Measurements from ENCODE around the gene GALC. TPM values are rescaled to one million over a fixed set of nuclear protein-coding genes. Genes with fewer than 3 reads are reported as not detected.

The GALC gene
- total and polyA plus RNA-seq, 9 of the 15 experiments (the other 6 are each of a cell fraction or from before 2014, with no cell fraction given) = 1.6 to 15.0 (median 7.3) TPM

DNA sequence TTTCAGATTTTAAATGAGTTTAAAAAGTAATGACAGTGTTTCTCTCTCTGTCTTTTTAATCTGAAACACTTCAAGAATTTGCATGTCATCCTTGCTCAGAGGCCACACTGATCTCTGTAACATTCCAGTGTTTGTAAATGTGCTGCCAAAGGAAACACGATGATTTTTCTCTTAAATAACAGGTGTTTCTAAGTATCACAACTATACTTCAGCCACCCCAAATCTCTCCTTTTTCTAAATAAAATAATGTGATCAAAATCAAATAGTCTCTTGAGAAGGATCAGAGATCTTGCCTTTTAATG lies 3.3 kb upstream of the GALC start:
- no peaks in the 10 kb centered on the region for H3K27me3 ChIP-seq (ENCODE audit: control insufficient read depth in 2 of 2, insufficient read depth in 2 of 2, low read length in 2 of 2)
- H3K4me2 ChIP-seq (ENCODE audit: insufficient read depth, low read length) = peak overlapping the region; percentile 43
- H3K4me1 ChIP-seq (replicated peaks in 1 of 2; ENCODE audit: control insufficient read depth in 2 of 2, insufficient read depth in 2 of 2, low read length in 2 of 2) = peaks cover 15 to 39% of the 10 kb centered on the region in 2 experiments
- FAIRE-seq = no peak
- peak overlapping the region; percentile 87 for H2AFZ ChIP-seq (ENCODE audit: low read depth, low read length)
- H3K9me3 ChIP-seq (replicated peaks; ENCODE audit: control insufficient read depth, insufficient read depth, low read depth, low read length) = no peaks in the 10 kb centered on the region
- no peaks in the 10 kb centered on the region for H3K36me3 ChIP-seq (ENCODE audit: control insufficient read depth, insufficient read depth, low read length)
- WGBS (ENCODE audit: insufficient coverage, low coverage, missing lambda C conversion rate) = 0% methylated on average over 1 of the region's 1 CpG
- no peak overlapping the region for H3K4me3 ChIP-seq
- intact Hi-C loops (cut with micrococcal nuclease) = no loop called here
- no peak for ATAC-seq
- no TSS peak for BruUV-seq (replicated peaks)
- DNase-seq (ENCODE audit: extremely low read depth in 1 of 4, low spot score in 3 of 4) = no peak
- ChIA-PET POLR2A (no interaction called here), CTCF (ENCODE audit: low intra/inter-chr PET ratio) (no interaction called here)
- no peaks in the 10 kb centered on the region; the same call in 2 of the 3 replicates for H3K79me2 ChIP-seq (ENCODE audit: control insufficient read depth, insufficient read depth, low read length)
- in situ Hi-C loops (cut with MboI) = loop anchor here (25.0 kb wide), 1 partner anchor 566 kb away; the partner anchor contains the start of genes PTPN21 and ZC3H14
- TF ChIP-seq ZNF589 (CRISPR knock-in tag; IDR thresholded peaks at IDR 0.05; ENCODE audit: low read depth) = peak; percentile 6; the same call in 1 of the 2 replicates
- TF ChIP-seq ARID1B (IDR thresholded peaks at IDR 0.05) = no peak
- TF ChIP-seq C11orf30 (IDR thresholded peaks at IDR 0.05; ENCODE audit: low read depth) = peak; percentile 20; the same call in 1 of the 2 replicates
- TF ChIP-seq IRF2 (CRISPR knock-in tag; IDR thresholded peaks at IDR 0.05) = no peak
- 0 out of 2 replicates have a peak, but pooled peaks have one; percentile 9 for TF ChIP-seq ZNF175 (CRISPR knock-in tag; IDR thresholded peaks at IDR 0.05; ENCODE audit: low read depth)
- 0 out of 2 replicates have a peak, but pooled peaks have one; percentile 12 for TF ChIP-seq ZNF644 (tag; IDR thresholded peaks at IDR 0.05; ENCODE audit: low read depth)
- TF ChIP-seq DPF2 (IDR thresholded peaks at IDR 0.05) = peak; percentile 3; the same call in 1 of the 2 replicates
- TF ChIP-seq MAFG (tag; conservative IDR thresholded peaks at IDR 0.05) = peak; percentile 52
- TF ChIP-seq NFE2 (IDR thresholded peaks at IDR 0.05; ENCODE audit: low read depth) = peak; percentile 64
- H3K9me1 ChIP-seq (ENCODE audit: control insufficient read depth, insufficient read depth, low read length) = no peaks in the 10 kb centered on the region
- peak overlapping the region; percentile 84 for H3K27ac ChIP-seq (ENCODE audit: extremely low read depth, low read depth, low read length)
- peak overlapping the region in 1 of 2 experiments; percentile 31; a peak in 2 of 4 replicates for H3K9ac ChIP-seq (ENCODE audit: insufficient read depth in 1 of 2, low read depth in 2 of 2, low read length in 2 of 2)
- H4K20me1 ChIP-seq (replicated peaks; ENCODE audit: control insufficient read depth, insufficient read depth, low read length) = no peaks in the 10 kb centered on the region
